H1 (cell line): ENCODE results near the gene TMEM132A. TPM values are rescaled to one million over a fixed set of nuclear protein-coding genes. Genes with fewer than 3 reads are reported as not detected.

ENCODE experiments used
- CTCF ChIA-PET: fragments of 300-600 bp; sonication (Branson Sonifier 250); formaldehyde crosslinking; loops from one replicate; lab custom pipeline; 2021; ENCODE audit not compliant: partially characterized antibody; lab: Charles Lee
- POLR2A ChIA-PET: fragments of 300-600 bp; sonication (Branson Sonifier 250); formaldehyde crosslinking; loops from one replicate; lab custom pipeline; 2021; ENCODE audit warnings: inconsistent platforms; ENCODE audit not compliant: partially characterized antibody; lab: Charles Lee
- DNase-seq, 2 experiments: peaks; one replicate each; pipeline versions ENCODE4 v3.0.0 to v3.0.0-alpha.2; 2010 to 2022; ENCODE audit warnings: low spot score in 2 of 2, low read depth in 1 of 2, mixed read lengths in 1 of 2
- FAIRE-seq: peaks from 2 replicates; lab custom pipeline; 2011; peaks lifted over from hg19 to GRCh38; lab: Jason Lieb, UNC
- H2AFZ ChIP-seq: 2 replicates; pipeline ENCODE4 v1.8.1; 2012; ENCODE audit warnings: low read length, inconsistent platforms
- H2AK5ac ChIP-seq: 2 replicates; pipeline ENCODE4 v1.6.1; 2013; ENCODE audit warnings: low read depth, low read length
- H2BK120ac ChIP-seq: replicated peaks from 2 replicates; pipeline ENCODE3; 2013; ENCODE audit warnings: low read depth, low read length, inconsistent platforms
- H2BK12ac ChIP-seq: 2 replicates; pipeline ENCODE4 v1.6.1; 2013; ENCODE audit warnings: low read depth, low read length
- H2BK15ac ChIP-seq: 2 replicates; pipeline ENCODE4 v1.6.1; 2013; ENCODE audit warnings: low read length
- H2BK20ac ChIP-seq: 2 replicates; pipeline ENCODE4 v1.6.1; 2013; ENCODE audit warnings: low read length
- H2BK5ac ChIP-seq: 2 replicates; pipeline ENCODE4 v1.6.1; 2013; ENCODE audit warnings: low read depth, low read length
- H3K14ac ChIP-seq: 2 replicates; pipeline ENCODE4 v1.6.1; 2013; ENCODE audit warnings: inconsistent platforms; ENCODE audit not compliant: insufficient read length
- H3K18ac ChIP-seq: 2 replicates; pipeline ENCODE4 v1.6.1; 2013; ENCODE audit warnings: low read length; ENCODE audit errors: extremely low read depth
- H3K23ac ChIP-seq: 2 replicates; pipeline ENCODE4 v1.6.1; 2013; ENCODE audit warnings: inconsistent platforms; ENCODE audit not compliant: insufficient read length
- H3K23me2 ChIP-seq: 2 replicates; pipeline ENCODE4 v1.6.1; 2013; ENCODE audit warnings: low read depth, low read length
- H3K27ac ChIP-seq: 2 replicates; pipeline ENCODE4 v1.6.1; 2011; ENCODE audit warnings: low read depth, low read length, inconsistent platforms
- H3K27me3 ChIP-seq, 4 experiments: replicated peaks in 1 of 4; 1 replicate in 1 of 4; 2 replicates in 3 of 4; pipeline versions ENCODE4 v1.6.1 to v1.8.1; 2011 to 2013; ENCODE audit warnings: low read length in 3 of 4, mild to moderate bottlenecking in 3 of 4, inconsistent platforms in 2 of 4, mixed read lengths in 2 of 4, moderate library complexity in 1 of 4; ENCODE audit not compliant: control insufficient read depth in 3 of 4, insufficient read depth in 3 of 4; ENCODE audit errors: extremely low read depth in 1 of 4
- H3K36me3 ChIP-seq, 4 experiments: 2 replicates each; pipeline versions ENCODE4 v1.6.1 to v1.8.1; 2011 to 2013; ENCODE audit warnings: mild to moderate bottlenecking in 4 of 4, low read length in 3 of 4, moderate library complexity in 2 of 4, control low read depth in 1 of 4, inconsistent platforms in 1 of 4; ENCODE audit not compliant: insufficient read depth in 4 of 4, control insufficient read depth in 2 of 4
- H3K4ac ChIP-seq: replicated peaks from 2 replicates; pipeline ENCODE3; 2013; ENCODE audit warnings: low read length, low read depth, mixed read lengths, inconsistent platforms; ENCODE audit not compliant: insufficient read length
- H3K4me1 ChIP-seq, 4 experiments: replicated peaks in 1 of 4; 1 replicate in 1 of 4; 2 replicates in 3 of 4; pipeline versions ENCODE4 v1.6.1 to v1.8.1; 2011 to 2013; ENCODE audit warnings: low read length in 3 of 4, inconsistent platforms in 2 of 4, mixed read lengths in 1 of 4; ENCODE audit not compliant: insufficient read depth in 4 of 4, control insufficient read depth in 3 of 4
- H3K4me2 ChIP-seq, 2 experiments: 2 replicates each; pipeline versions ENCODE4 v1.6.1 to v1.8.1; 2011 to 2013; ENCODE audit warnings: low read depth in 2 of 2, low read length in 2 of 2, control low read depth in 1 of 2, inconsistent platforms in 1 of 2, mild to moderate bottlenecking in 1 of 2; ENCODE audit not compliant: insufficient read depth in 1 of 2
- H3K4me3 ChIP-seq, 4 experiments: fragments of 200-600, 300-600 bp in 1 of 4; sonication (generic), shearing (Covaris generic), sonication (Bioruptor Twin) in 1 of 4; 2 replicates each; pipeline versions ENCODE4 v1.5.1 to v1.8.1; 2011 to 2016; ENCODE audit warnings: low read length in 4 of 4, low read depth in 3 of 4, control low read depth in 2 of 4, inconsistent platforms in 2 of 4, mild to moderate bottlenecking in 2 of 4, mixed read lengths in 1 of 4, moderate library complexity in 1 of 4; ENCODE audit not compliant: insufficient read depth in 2 of 4; ENCODE audit errors: extremely low read depth in 1 of 4
- H3K56ac ChIP-seq: replicated peaks from 2 replicates; pipeline ENCODE3; 2013; ENCODE audit warnings: low read depth, mild to moderate bottlenecking, mixed read lengths, low read length, inconsistent platforms; ENCODE audit not compliant: insufficient read length
- H3K79me1 ChIP-seq: 2 replicates; pipeline ENCODE4 v1.6.1; 2013; ENCODE audit warnings: low read depth, low read length, control low read depth
- H3K79me2 ChIP-seq, 2 experiments: 2 replicates each; pipeline versions ENCODE4 v1.6.1 to v1.8.1; 2012 to 2013; ENCODE audit warnings: low read length in 2 of 2, mild to moderate bottlenecking in 2 of 2, inconsistent platforms in 1 of 2; ENCODE audit not compliant: insufficient read depth in 2 of 2, control insufficient read depth in 1 of 2
- H3K9ac ChIP-seq, 4 experiments: replicated peaks in 1 of 4; 1 replicate in 1 of 4; 2 replicates in 3 of 4; pipeline versions ENCODE4 v1.6.1 to v1.8.1; 2011 to 2013; ENCODE audit warnings: low read depth in 3 of 4, low read length in 3 of 4, control low read depth in 2 of 4, mild to moderate bottlenecking in 2 of 4, moderate library complexity in 2 of 4, inconsistent platforms in 1 of 4; ENCODE audit errors: extremely low read depth in 1 of 4
- H3K9me3 ChIP-seq, 2 experiments: 2 replicates each; pipeline versions ENCODE4 v1.6.1 to v1.8.1; 2012 to 2013; ENCODE audit warnings: mild to moderate bottlenecking in 2 of 2, moderate library complexity in 2 of 2, control low read depth in 1 of 2, inconsistent platforms in 1 of 2, low read depth in 1 of 2, low read length in 1 of 2, mixed read lengths in 1 of 2; ENCODE audit not compliant: insufficient read depth in 2 of 2
- H4K20me1 ChIP-seq, 2 experiments: replicated peaks in 1 of 2; 2 replicates each; pipeline versions ENCODE3 to v1.8.1; 2011 to 2013; ENCODE audit warnings: inconsistent platforms in 2 of 2, low read length in 2 of 2, mild to moderate bottlenecking in 1 of 2; ENCODE audit not compliant: insufficient read depth in 2 of 2, control insufficient read depth in 1 of 2
- H4K5ac ChIP-seq: 2 replicates; pipeline ENCODE4 v1.6.1; 2013; ENCODE audit warnings: low read length, low read depth, mixed read lengths, inconsistent platforms; ENCODE audit not compliant: insufficient read length
- H4K8ac ChIP-seq: 2 replicates; pipeline ENCODE4 v1.8.0; 2013; ENCODE audit warnings: mild to moderate bottlenecking, moderate library complexity, low read length, inconsistent platforms; ENCODE audit not compliant: insufficient read depth; ENCODE audit errors: extremely low read depth
- H4K91ac ChIP-seq: replicated peaks from 2 replicates; pipeline ENCODE3; 2013; ENCODE audit warnings: low read length, mixed read lengths, inconsistent platforms; ENCODE audit not compliant: insufficient read length
- BACH1 ChIP-seq: IDR thresholded peaks from 2 replicates; pipeline ENCODE4 v1.6.1; 2012; ENCODE audit warnings: low read length, improper control_type of control experiment
- BCL11A ChIP-seq, 2 experiments: IDR thresholded peaks; one replicate each; pipeline ENCODE4 v1.6.1; 2011; ENCODE audit warnings: low read depth in 2 of 2, low read length in 2 of 2, mild to moderate bottlenecking in 2 of 2
- SIX5 ChIP-seq: IDR thresholded peaks from 2 replicates; pipeline ENCODE4 v1.6.1; 2011; ENCODE audit warnings: mild to moderate bottlenecking, low read depth, low read length
- TCF12 ChIP-seq: IDR thresholded peaks from 2 replicates; pipeline ENCODE4 v1.6.1; 2011; ENCODE audit warnings: low read depth, mild to moderate bottlenecking, low read length
- WGBS, 2 experiments: shearing (Covaris generic) in 1 of 2; methylation state at CpG; one replicate each; pipeline versions ENCODE4 v1.1.6 to v1.1.7; 2013 to 2015; ENCODE audit warnings: low lambda C conversion rate in 2 of 2, mixed read lengths in 2 of 2, inconsistent platforms in 1 of 2, low coverage in 1 of 2, missing lambda C conversion rate in 1 of 2; ENCODE audit not compliant: insufficient replicate concordance in 2 of 2, insufficient coverage in 1 of 2, insufficient read length in 1 of 2; ENCODE audit errors: extremely low coverage in 1 of 2, missing lambda C conversion rate in 1 of 2; 5-methylcytosine and 5-hydroxymethylcytosine counted together
- polyA plus RNA-seq, 7 experiments: library from polyadenylated mRNA; depleted of rRNA in 3 of 7; stranded (reverse) in 5 of 7; unstranded in 2 of 7; fragments of >200 nt in 5 of 7; fragments of 200-250 nt in 2 of 7; gene quantifications; 1 replicate in 5 of 7; 2 replicates in 1 of 7; 4 replicates in 1 of 7; pipeline versions ENCODE4 v1.2.1 to v1.2.3, GENCODE V29; 2011 to 2013; ENCODE audit warnings: missing spikeins in 2 of 7, mixed read lengths in 2 of 7
- total RNA-seq: library from RNA; stranded (reverse); fragmentation: NEBNext Ultra II Directional; extraction: Animal tissue kit (Norgen Biotek cat#: 25700); gene quantifications from 2 replicates; pipeline ENCODE4 v1.2.1, GENCODE V29; 2021

TMEM132A gene
- total and polyA plus RNA-seq, 2 of the 8 experiments (the other 6 are each of a cell fraction or from before 2014, with no cell fraction given) = 46.6 to 97.9 TPM

DNA sequence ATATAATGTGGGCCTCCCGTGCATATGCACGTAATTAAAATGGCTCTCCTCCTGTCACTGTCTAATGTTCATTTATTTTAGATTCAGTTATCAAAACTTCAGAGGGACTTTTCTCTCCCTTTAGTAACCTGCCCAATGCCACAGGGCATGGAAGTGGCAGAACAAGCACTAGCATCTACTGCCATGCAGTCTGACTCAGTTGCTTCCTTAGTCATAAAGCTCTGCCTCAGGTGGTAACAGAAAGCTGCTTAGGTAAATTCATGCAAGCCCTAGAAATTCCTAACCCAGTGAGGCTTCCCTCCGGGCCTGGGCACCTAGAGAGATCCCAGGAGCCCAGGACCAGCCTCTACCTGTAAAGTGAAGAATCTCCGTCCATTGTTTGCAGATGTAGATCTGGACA, 26.8 kb upstream of the TMEM132A start:
- Histone ChIP-seq H2AK5ac (no peak overlapping the region), H2BK20ac (no peak overlapping the region), H3K23me2 (no peaks in the 10 kb centered on the region), H4K8ac (no peak overlapping the region), H4K20me1 (peaks cover 3 to 13% of the 10 kb centered on the region in 2 experiments), H3K9me3 (no peaks in the 10 kb centered on the region), H2BK120ac (no peak overlapping the region), H3K56ac (no peak overlapping the region), H3K36me3 (peaks cover 39 to 88% (median 78%) of the 10 kb centered on the region in 4 experiments), H2BK15ac (no peak overlapping the region), H3K27me3 (no peaks in the 10 kb centered on the region), H2BK12ac (no peak overlapping the region), H3K9ac (no peak overlapping the region), H4K91ac (no peak overlapping the region), H3K4me3 (no peak overlapping the region), H3K4me2 (no peak overlapping the region), H3K79me2 (peaks cover 0 to 5% of the 10 kb centered on the region in 2 experiments; a peak in 1 of 4 replicates), H3K14ac (no peak overlapping the region), H2AFZ (no peak overlapping the region), H3K79me1 (peaks cover 3% of the 10 kb centered on the region; the same call in 1 of the 2 replicates), H3K23ac (no peak overlapping the region), H3K18ac (no peak overlapping the region), H3K4ac (no peak overlapping the region), H3K27ac (no peak overlapping the region), H2BK5ac (no peak overlapping the region), H4K5ac (no peak overlapping the region), H3K4me1 (no peaks in the 10 kb centered on the region)
- FAIRE-seq (no peak), DNase-seq (no peak)
- ChIA-PET POLR2A (interaction anchor here (2.3 kb wide), 1 partner anchor 10 kb away, joined by 9 read pairs; no protein-coding TSS in a partner anchor), CTCF (interaction anchor here (0.8 to 23.0 kb wide), 5 partner anchors 9 to 127 kb away, joined by 3 to 522 read pairs (median 6); no protein-coding TSS in a partner anchor)
- WGBS, 2 experiments = 93% methylated on average over 4 of the region's 4 CpGs; no CpG with 5 or more reads in 1 of the 2 experiments
- TF ChIP-seq BACH1 = no peak
- TF ChIP-seq TCF12 = no peak
- TF ChIP-seq BCL11A (IDR thresholded peaks at IDR 0.05; ENCODE audit: low read depth in 2 of 2, low read length in 2 of 2) = no peak
- TF ChIP-seq SIX5 = no peak
